Cardiac fibroblast (primary cell): Measurements from ENCODE around the gene RELCH.

ENCODE experiments used
- DNase-seq, 2 donors: peaks; one replicate each; pipeline versions ENCODE4 v3.0.0 to v3.0.0-alpha.2; 2010; ENCODE audit warnings: low read depth in 2 of 2
- H3K4me3 ChIP-seq, 2 donors: replicated peaks in 1 of 2; 1 replicate in 1 of 2; 2 replicates in 1 of 2; pipeline ENCODE4 v1.5.1; 2011; ENCODE audit warnings: low read depth in 2 of 2, low read length in 2 of 2, mild to moderate bottlenecking in 2 of 2, moderate library complexity in 1 of 2
- TF ChIP-seq, protein P1 (sequence below): IDR thresholded peaks from one replicate; pipeline ENCODE4 v1.5.1; 2011; ENCODE audit warnings: low read depth, mild to moderate bottlenecking, low read length, inconsistent platforms

The RELCH gene

GRCh38 chr18:62200121-62200914 is 13.3 kb downstream of the RELCH start:
- TF ChIP-seq, protein P1, sequence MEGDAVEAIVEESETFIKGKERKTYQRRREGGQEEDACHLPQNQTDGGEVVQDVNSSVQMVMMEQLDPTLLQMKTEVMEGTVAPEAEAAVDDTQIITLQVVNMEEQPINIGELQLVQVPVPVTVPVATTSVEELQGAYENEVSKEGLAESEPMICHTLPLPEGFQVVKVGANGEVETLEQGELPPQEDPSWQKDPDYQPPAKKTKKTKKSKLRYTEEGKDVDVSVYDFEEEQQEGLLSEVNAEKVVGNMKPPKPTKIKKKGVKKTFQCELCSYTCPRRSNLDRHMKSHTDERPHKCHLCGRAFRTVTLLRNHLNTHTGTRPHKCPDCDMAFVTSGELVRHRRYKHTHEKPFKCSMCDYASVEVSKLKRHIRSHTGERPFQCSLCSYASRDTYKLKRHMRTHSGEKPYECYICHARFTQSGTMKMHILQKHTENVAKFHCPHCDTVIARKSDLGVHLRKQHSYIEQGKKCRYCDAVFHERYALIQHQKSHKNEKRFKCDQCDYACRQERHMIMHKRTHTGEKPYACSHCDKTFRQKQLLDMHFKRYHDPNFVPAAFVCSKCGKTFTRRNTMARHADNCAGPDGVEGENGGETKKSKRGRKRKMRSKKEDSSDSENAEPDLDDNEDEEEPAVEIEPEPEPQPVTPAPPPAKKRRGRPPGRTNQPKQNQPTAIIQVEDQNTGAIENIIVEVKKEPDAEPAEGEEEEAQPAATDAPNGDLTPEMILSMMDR = no peak
- DNase-seq = peak; percentile 28 to 33
- no peak overlapping the region for H3K4me3 ChIP-seq

DNA sequence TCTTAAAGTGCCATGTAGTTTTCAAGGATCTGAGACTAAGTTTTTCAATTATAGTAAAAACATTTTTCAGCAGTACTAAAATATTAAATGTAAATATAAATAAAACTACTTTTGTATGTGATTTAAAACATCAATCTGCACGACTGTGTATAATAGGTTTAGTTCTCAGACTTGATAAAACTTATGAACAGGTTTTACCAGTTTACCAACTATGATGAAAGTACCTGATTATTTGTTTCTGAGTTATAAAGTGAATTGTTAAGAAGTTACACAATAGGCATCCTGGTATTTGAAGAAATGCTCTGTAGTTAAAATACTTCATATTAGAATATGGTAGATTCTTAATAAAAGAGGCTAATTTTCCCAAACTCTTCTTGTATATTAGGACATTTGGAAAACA is 14.8 kb downstream of the RELCH start:
- no peak for DNase-seq
- H3K4me3 ChIP-seq = no peak overlapping the region
- TF ChIP-seq, protein P1 = no peak

DNA sequence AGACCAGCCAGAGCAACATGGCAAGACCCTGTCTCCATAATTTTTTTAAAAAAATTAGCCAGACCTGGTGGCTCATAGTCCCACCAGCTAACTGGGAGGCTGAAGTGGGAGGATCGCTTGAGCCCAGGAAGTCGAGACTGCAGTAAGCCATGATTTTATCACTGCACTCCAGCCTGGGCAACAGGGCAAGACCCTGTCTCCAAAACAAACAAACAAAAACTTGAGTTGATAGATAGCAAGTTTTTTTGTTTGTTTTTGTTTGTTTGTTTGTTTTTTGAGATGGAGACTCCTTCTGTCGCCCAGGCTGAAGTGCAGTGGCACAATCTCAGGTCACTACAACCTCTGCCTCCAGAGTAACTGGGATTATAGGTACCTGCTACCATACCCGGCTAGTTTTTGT is 18.8 kb downstream of the RELCH start:
- H3K4me3 ChIP-seq = no peak overlapping the region
- no peak for DNase-seq
- TF ChIP-seq, protein P1 = no peak

- no peak for DNase-seq
- H3K4me3 ChIP-seq = no peak overlapping the region
- TF ChIP-seq, protein P1 = no peak
Observed at GRCh38 chr18:62206593-62206992, 19.5 kb downstream of the RELCH start.

DNA sequence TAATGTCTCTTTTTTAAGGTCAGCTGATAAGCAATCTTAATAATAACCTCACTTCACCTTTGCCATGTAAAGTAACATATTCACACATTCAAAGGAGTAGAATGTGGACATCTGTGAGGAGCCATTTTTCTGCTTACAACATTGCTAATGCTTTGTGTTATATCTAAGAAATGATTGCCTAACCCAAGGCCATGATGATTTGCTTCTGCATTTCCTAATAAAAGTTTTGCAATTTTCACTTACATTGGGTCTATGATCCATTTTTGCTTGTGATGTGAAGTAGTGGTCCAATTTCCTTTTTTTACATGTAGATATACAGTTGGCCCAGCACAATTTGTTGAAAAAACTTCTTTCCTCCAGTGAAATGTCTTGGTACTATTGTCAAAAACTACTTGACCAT is 22.0 kb downstream of the RELCH start:
- H3K4me3 ChIP-seq = no peak overlapping the region
- DNase-seq = peak; percentile 33 to 34
- TF ChIP-seq, protein P1 = no peak

DNA sequence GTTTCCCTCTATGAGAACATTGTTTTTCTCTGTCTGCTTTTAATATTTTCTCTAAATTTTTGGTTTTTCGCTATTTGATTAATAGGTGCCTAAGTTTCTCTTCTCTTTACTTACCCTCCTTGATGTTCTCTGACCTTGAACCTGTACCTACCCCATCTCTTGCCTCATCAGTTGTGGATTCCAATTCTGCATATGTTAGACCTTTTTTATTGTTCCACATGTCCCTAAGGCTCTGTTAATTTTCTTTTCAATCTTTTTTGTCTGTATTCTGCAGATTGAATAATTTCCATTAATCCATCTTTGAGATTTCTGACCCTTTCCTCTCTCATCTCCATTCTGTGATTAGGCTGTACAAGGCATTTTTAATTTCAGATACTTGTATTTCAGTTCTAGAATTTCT is 23.1 kb downstream of the RELCH start:
- DNase-seq = no peak
- TF ChIP-seq, protein P1 = no peak
- no peak overlapping the region for H3K4me3 ChIP-seq
